GM12878 (cell line): ENCODE data around the gene MAL. TPM values are rescaled to one million over a fixed set of nuclear protein-coding genes. Genes with fewer than 3 reads are reported as not detected.

ENCODE experiments used
- ATAC-seq: fragments of 200-7000 bp; cut with Tn5 transposase; 3 replicates; pipeline ENCODE4 v1.9.1; 2020; ENCODE audit warnings: mild to moderate bottlenecking, moderate library complexity
- BruUV-seq: library from RNA; stranded (reverse); fragments of 400-500 nt; replicated peaks from 2 replicates; lab custom pipeline; 2021; lab: Mats Ljungman, UMichigan
- CTCF ChIA-PET: fragments of 300-600 bp; sonication (Branson Sonifier 250); formaldehyde crosslinking; extraction: SDS; loops from one replicate; lab custom pipeline; 2021; ENCODE audit warnings: inconsistent platforms; lab: Yijun Ruan, JAX
- POLR2A ChIA-PET: fragments of 350-600 bp; formaldehyde crosslinking; extraction: SDS; loops from one replicate; lab custom pipeline; 2021; ENCODE audit warnings: inconsistent platforms; lab: Charles Lee
- RAD21 ChIA-PET: fragments of 300-600 bp; sonication (Branson Sonifier 250); formaldehyde crosslinking; loops from one replicate; lab custom pipeline; 2023; ENCODE audit warnings: antibody characterized with exemption; ENCODE audit not compliant: unreplicated experiment; lab: Charles Lee
- SMC1A ChIA-PET: fragments of 300-600 bp; sonication (Branson Sonifier 250); formaldehyde crosslinking; loops from one replicate; lab custom pipeline; 2023; ENCODE audit not compliant: unreplicated experiment, uncharacterized antibody; lab: Charles Lee
- DNase-seq: peaks from one replicate; pipeline ENCODE4 v3.0.0-alpha.2; 2011; ENCODE audit warnings: low read depth, low spot score
- FAIRE-seq: peaks from 3 replicates; lab custom pipeline; 2011; peaks lifted over from hg19 to GRCh38; lab: Jason Lieb, UNC
- H2AFZ ChIP-seq: 2 replicates; pipeline ENCODE4 v1.6.0; 2011; ENCODE audit warnings: low read depth, low read length, control low read depth; ENCODE audit not compliant: control insufficient read depth
- H3K27ac ChIP-seq: 2 replicates; pipeline ENCODE4 v1.5.1; 2011; ENCODE audit warnings: control low read depth; ENCODE audit not compliant: control insufficient read depth, insufficient read depth
- H3K27me3 ChIP-seq, 2 experiments: replicated peaks in 1 of 2; 2 replicates each; pipeline versions ENCODE4 v1.6.0 to v1.6.1; 2011; ENCODE audit warnings: low read length in 1 of 2; ENCODE audit not compliant: control insufficient read depth in 2 of 2, insufficient read depth in 2 of 2
- H3K36me3 ChIP-seq, 2 experiments: 2 replicates each; pipeline ENCODE4 v1.5.1; 2011; ENCODE audit warnings: low read length in 1 of 2; ENCODE audit not compliant: control insufficient read depth in 2 of 2, insufficient read depth in 2 of 2
- H3K4me1 ChIP-seq: 2 replicates; pipeline ENCODE4 v1.6.1; 2011; ENCODE audit warnings: mild to moderate bottlenecking, low read length, moderate library complexity, mixed read lengths; ENCODE audit not compliant: control insufficient read depth, insufficient read depth
- H3K4me2 ChIP-seq: 2 replicates; pipeline ENCODE4 v1.6.0; 2011; ENCODE audit warnings: control low read depth; ENCODE audit not compliant: control insufficient read depth, insufficient read depth
- H3K4me3 ChIP-seq: fragments of 200-600 bp; sonication (generic); 2 replicates; pipeline ENCODE4 v1.5.1; 2016
- H3K79me2 ChIP-seq: 2 replicates; pipeline ENCODE4 v1.6.0; 2011; ENCODE audit warnings: low read length; ENCODE audit not compliant: control insufficient read depth, insufficient read depth
- H3K9ac ChIP-seq: 2 replicates; pipeline ENCODE4 v1.8.0; 2011; ENCODE audit warnings: low read length, control low read depth, mixed read lengths; ENCODE audit not compliant: control insufficient read depth, insufficient read depth
- H3K9me3 ChIP-seq: replicated peaks from 3 replicates; pipeline ENCODE4 v1.5.1; 2011; ENCODE audit warnings: mild to moderate bottlenecking, low read length; ENCODE audit not compliant: control insufficient read depth, insufficient read depth
- H4K20me1 ChIP-seq: 2 replicates; pipeline ENCODE4 v1.6.0; 2011; ENCODE audit not compliant: control insufficient read depth, insufficient read depth
- KLF5 ChIP-seq: fragments of 450-650 bp; IDR thresholded peaks from 2 replicates; pipeline ENCODE4 v1.6.1; 2014; ENCODE audit warnings: mild to moderate bottlenecking; ENCODE audit not compliant: partially characterized antibody
- NR2F1 ChIP-seq: fragments of 450-650 bp; conservative IDR thresholded peaks from 2 replicates; pipeline ENCODE4 v1.6.1; 2017; ENCODE audit warnings: mild to moderate bottlenecking
- PBX3 ChIP-seq: IDR thresholded peaks from 2 replicates; pipeline ENCODE4 v1.6.1; 2011; ENCODE audit warnings: mild to moderate bottlenecking, low read depth, low read length, moderate library complexity; ENCODE audit not compliant: insufficient replicate concordance
- RB1 ChIP-seq: fragments of 450-650 bp; formaldehyde crosslinking; IDR thresholded peaks from 2 replicates; pipeline ENCODE4 v1.6.1; 2017; ENCODE audit warnings: mild to moderate bottlenecking, borderline replicate concordance
- SMAD1 ChIP-seq: fragments of 450-650 bp; IDR thresholded peaks from 2 replicates; pipeline ENCODE4 v1.6.1; 2018; ENCODE audit warnings: mild to moderate bottlenecking, low read depth; ENCODE audit not compliant: partially characterized antibody
- ZNF592 ChIP-seq: fragments of 450-650 bp; IDR thresholded peaks from 2 replicates; pipeline ENCODE4 v1.6.1; 2017; ENCODE audit warnings: mild to moderate bottlenecking, moderate library complexity
- WGBS: methylation state at CpG from one replicate; pipeline ENCODE4 v1.1.6; 2016; ENCODE audit warnings: low lambda C conversion rate; ENCODE audit not compliant: insufficient replicate concordance, insufficient coverage; ENCODE audit errors: missing lambda C conversion rate; 5-methylcytosine and 5-hydroxymethylcytosine counted together
- in situ Hi-C: fragments of 300-500 bp; cut with MboI; formaldehyde crosslinking; loops from 9 replicates; pipeline ENCODE4 v1.14.3; 2018; ENCODE audit warnings: mixed read lengths
- intact Hi-C: fragments of 100-400 bp; cut with micrococcal nuclease; formaldehyde crosslinking; loops from one replicate; pipeline ENCODE4 v1.14.2; 2022; ENCODE audit not compliant: unreplicated experiment
- polyA plus RNA-seq, 11 experiments: library from polyadenylated mRNA; depleted of rRNA in 4 of 11; unstranded in 6 of 11; stranded (reverse) in 5 of 11; fragments of >200 nt; fragmentation: Nextera tagmentation in 4 of 11; fragmentation: Illumina TruSeq in 1 of 11; extraction: Ambion mirVana in 4 of 11; extraction: Trizol in 1 of 11; gene quantifications; 1 replicate in 1 of 11; 2 replicates in 10 of 11; pipeline versions ENCODE4 v1.2.1 to v1.2.3, GENCODE V29; 2011 to 2016; ENCODE audit warnings: inconsistent platforms in 2 of 11, missing spikeins in 2 of 11, low read depth in 1 of 11
- total RNA-seq, 4 experiments: library from RNA; depleted of rRNA in 3 of 4; stranded (reverse); fragments of >200 nt in 3 of 4; fragmentation: Illumina TruSeq in 1 of 4; extraction: Trizol in 1 of 4; gene quantifications; 2 replicates each; pipeline versions ENCODE4 v1.2.1 to v1.2.3, GENCODE V29; 2013 to 2021
- TF ChIP-seq, protein P1 (sequence below), 3 experiments: IDR thresholded peaks in 2 of 3; conservative IDR thresholded peaks in 1 of 3; 2 replicates each; pipeline ENCODE4 v1.5.1; 2011; ENCODE audit warnings: low read depth in 3 of 3, low read length in 3 of 3, mild to moderate bottlenecking in 3 of 3, control low read depth in 2 of 3, moderate library complexity in 2 of 3, inconsistent platforms in 1 of 3, mixed read lengths in 1 of 3; ENCODE audit not compliant: control insufficient read depth in 2 of 3, insufficient read depth in 1 of 3; ENCODE audit errors: extremely low read depth in 1 of 3
- TF ChIP-seq, protein P2 (sequence below): fragments of 450-650 bp; IDR thresholded peaks from 2 replicates; pipeline ENCODE4 v1.6.1; 2016; ENCODE audit warnings: mild to moderate bottlenecking

The MAL gene
- total and polyA plus RNA-seq, 10 of the 15 experiments (the other 5 are each of a cell fraction or from before 2014, with no cell fraction given), result 1.3 to 4.5 (median 1.7) TPM

GRCh38 chr2:95042472-95043271 lies 17.2 kb downstream of the MAL start:
- Histone ChIP-seq H3K36me3 (no peaks in the 10 kb centered on the region), H3K4me1 (peaks cover 41% of the 10 kb centered on the region), H3K9me3 (no peaks in the 10 kb centered on the region), H2AFZ (no peak overlapping the region), H3K4me2 (no peak overlapping the region), H3K27ac (peak overlapping the region; percentile 55; the same call in 1 of the 2 replicates), H3K79me2 (no peaks in the 10 kb centered on the region), H3K27me3 (no peaks in the 10 kb centered on the region), H3K4me3 (no peak overlapping the region), H4K20me1 (no peaks in the 10 kb centered on the region), H3K9ac (no peak overlapping the region)
- POLR2A ChIA-PET, result interaction anchor here (0.8 to 2.4 kb wide), 7 partner anchors 11 to 34 kb away, joined by 3 to 15 read pairs (median 6); partner anchors contain the start of gene MAL
- SMC1A ChIA-PET, result interaction anchor here (0.6 to 4.6 kb wide), 12 partner anchors 8 to 36 kb away, joined by 3 to 44 read pairs (median 8); no protein-coding TSS in a partner anchor
- no TSS peak for BruUV-seq
- in situ Hi-C loops, result no loop called here
- 24% methylated on average over 7 of the region's 7 CpGs for WGBS
- RAD21 ChIA-PET, result interaction anchor here (0.9 to 4.9 kb wide), 10 partner anchors 8 to 56 kb away, joined by 4 to 61 read pairs (median 6); partner anchors contain the start of gene MAL
- no peak for FAIRE-seq
- CTCF ChIA-PET, result interaction anchor here (0.7 to 5.2 kb wide), 15 partner anchors 8 to 73 kb away, joined by 3 to 58 read pairs (median 5); partner anchors contain the start of gene MAL
- no peak for TF ChIP-seq SMAD1
- no peak for TF ChIP-seq PBX3
- TF ChIP-seq RB1, result no peak
- TF ChIP-seq ZNF592, result no peak
- TF ChIP-seq KLF5, result no peak
- TF ChIP-seq NR2F1, result 0 out of 2 replicates have a peak, but pooled peaks have one; percentile 31
- TF ChIP-seq, protein P1, sequence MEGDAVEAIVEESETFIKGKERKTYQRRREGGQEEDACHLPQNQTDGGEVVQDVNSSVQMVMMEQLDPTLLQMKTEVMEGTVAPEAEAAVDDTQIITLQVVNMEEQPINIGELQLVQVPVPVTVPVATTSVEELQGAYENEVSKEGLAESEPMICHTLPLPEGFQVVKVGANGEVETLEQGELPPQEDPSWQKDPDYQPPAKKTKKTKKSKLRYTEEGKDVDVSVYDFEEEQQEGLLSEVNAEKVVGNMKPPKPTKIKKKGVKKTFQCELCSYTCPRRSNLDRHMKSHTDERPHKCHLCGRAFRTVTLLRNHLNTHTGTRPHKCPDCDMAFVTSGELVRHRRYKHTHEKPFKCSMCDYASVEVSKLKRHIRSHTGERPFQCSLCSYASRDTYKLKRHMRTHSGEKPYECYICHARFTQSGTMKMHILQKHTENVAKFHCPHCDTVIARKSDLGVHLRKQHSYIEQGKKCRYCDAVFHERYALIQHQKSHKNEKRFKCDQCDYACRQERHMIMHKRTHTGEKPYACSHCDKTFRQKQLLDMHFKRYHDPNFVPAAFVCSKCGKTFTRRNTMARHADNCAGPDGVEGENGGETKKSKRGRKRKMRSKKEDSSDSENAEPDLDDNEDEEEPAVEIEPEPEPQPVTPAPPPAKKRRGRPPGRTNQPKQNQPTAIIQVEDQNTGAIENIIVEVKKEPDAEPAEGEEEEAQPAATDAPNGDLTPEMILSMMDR (IDR thresholded peaks at IDR 0.05 in 2 of 3, conservative IDR thresholded peaks at IDR 0.05 in 1 of 3; ENCODE audit: control insufficient read depth in 2 of 3, extremely low read depth in 1 of 3, insufficient read depth in 1 of 3, low read depth in 3 of 3, low read length in 3 of 3), result 0 out of 6 replicates have a peak, but pooled peaks of 1 of the 3 experiments have one; percentile 12
- TF ChIP-seq, protein P2, sequence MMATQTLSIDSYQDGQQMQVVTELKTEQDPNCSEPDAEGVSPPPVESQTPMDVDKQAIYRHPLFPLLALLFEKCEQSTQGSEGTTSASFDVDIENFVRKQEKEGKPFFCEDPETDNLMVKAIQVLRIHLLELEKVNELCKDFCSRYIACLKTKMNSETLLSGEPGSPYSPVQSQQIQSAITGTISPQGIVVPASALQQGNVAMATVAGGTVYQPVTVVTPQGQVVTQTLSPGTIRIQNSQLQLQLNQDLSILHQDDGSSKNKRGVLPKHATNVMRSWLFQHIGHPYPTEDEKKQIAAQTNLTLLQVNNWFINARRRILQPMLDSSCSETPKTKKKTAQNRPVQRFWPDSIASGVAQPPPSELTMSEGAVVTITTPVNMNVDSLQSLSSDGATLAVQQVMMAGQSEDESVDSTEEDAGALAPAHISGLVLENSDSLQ, result no peak
- peak; percentile 51 for ATAC-seq
- intact Hi-C loops, result loop anchor here (5.0 kb wide), 1 partner anchor 35 kb away; no protein-coding TSS in a partner anchor
- no peak for DNase-seq
